Panc1 (cell line): ENCODE measurements around the gene TEDC1. TPM values are rescaled to one million over a fixed set of nuclear protein-coding genes. Genes with fewer than 3 reads are reported as not detected.

Experiments
- ATAC-seq: fragments of 200-7000 bp; cut with Tn5 transposase; 2 replicates; pipeline ENCODE4 v1.9.1; 2020; ENCODE audit warnings: mild to moderate bottlenecking, moderate library complexity
- BruUV-seq: library from RNA; stranded (reverse); fragments of 400-500 nt; replicated peaks from 2 replicates; lab custom pipeline; 2021; lab: Mats Ljungman, UMichigan
- CTCF ChIA-PET: fragments of 300-600 bp; sonication (Branson Sonifier 250); formaldehyde crosslinking; loops from one replicate; lab custom pipeline; 2022; ENCODE audit warnings: antibody characterized with exemption; lab: Charles Lee
- POLR2A ChIA-PET: fragments of 300-600 bp; sonication (Branson Sonifier 250); formaldehyde crosslinking; loops from one replicate; lab custom pipeline; 2022; ENCODE audit warnings: antibody characterized with exemption; lab: Charles Lee
- DNase-seq: peaks from one replicate; pipeline ENCODE4 v3.0.0-alpha.2; 2010; ENCODE audit warnings: low read depth, low spot score
- H3K27ac ChIP-seq: 2 replicates; pipeline ENCODE4 v1.5.1; 2011; ENCODE audit warnings: mild to moderate bottlenecking, low read length, inconsistent platforms
- H3K27me3 ChIP-seq: fragments of 200-500 bp; sonication (Bioruptor generic); 2 replicates; pipeline ENCODE4 v1.6.0; 2014; ENCODE audit warnings: low read length, inconsistent platforms; ENCODE audit not compliant: control insufficient read depth, insufficient read depth
- H3K36me3 ChIP-seq: fragments of 200-500 bp; sonication (Bioruptor generic); 2 replicates; pipeline ENCODE4 v1.5.1; 2014; ENCODE audit warnings: inconsistent platforms, mild to moderate bottlenecking, low read length, moderate library complexity; ENCODE audit not compliant: control insufficient read depth, insufficient read depth
- H3K4me1 ChIP-seq: 2 replicates; pipeline ENCODE4 v1.5.1; 2011; ENCODE audit warnings: inconsistent platforms, mild to moderate bottlenecking, low read length, moderate library complexity; ENCODE audit not compliant: control insufficient read depth, insufficient read depth
- H3K4me3 ChIP-seq, 2 experiments: 2 replicates each; pipeline ENCODE4 v1.5.1; 2011 to 2012; ENCODE audit warnings: low read depth in 2 of 2, low read length in 2 of 2, mild to moderate bottlenecking in 2 of 2, inconsistent platforms in 1 of 2, moderate library complexity in 1 of 2
- H3K9me3 ChIP-seq: fragments of 200-500 bp; sonication (Bioruptor generic); 2 replicates; pipeline ENCODE4 v1.5.1; 2014; ENCODE audit warnings: low read depth, mild to moderate bottlenecking, inconsistent platforms, low read length, moderate library complexity; ENCODE audit not compliant: control insufficient read depth, insufficient read depth
- CTCF ChIP-seq: fragments of 450-650 bp; IDR thresholded peaks from 2 replicates; pipeline ENCODE4 v1.5.1; 2017; ENCODE audit warnings: mild to moderate bottlenecking
- POLR2AphosphoS5 ChIP-seq: IDR thresholded peaks from 2 replicates; pipeline ENCODE4 v1.6.1; 2012; ENCODE audit warnings: mild to moderate bottlenecking, low read depth, low read length, moderate library complexity
- SIN3A ChIP-seq: IDR thresholded peaks from 2 replicates; pipeline ENCODE4 v1.6.1; 2012; ENCODE audit warnings: low read depth, mild to moderate bottlenecking, low read length, moderate library complexity, borderline replicate concordance; ENCODE audit not compliant: insufficient read depth
- TCF7L2 ChIP-seq: IDR thresholded peaks from 2 replicates; pipeline ENCODE4 v1.6.1; 2011; ENCODE audit warnings: mild to moderate bottlenecking, low read depth, low read length, inconsistent platforms
- in situ Hi-C: cut with HindIII; loops from 2 replicates; pipeline ENCODE4 v1.10.0; 2016; ENCODE audit warnings: low sequenced_read_pairs, low pct_unique_long_range_greater_than_20kb
- intact Hi-C: fragments of 100-400 bp; cut with micrococcal nuclease; formaldehyde crosslinking; loops from one replicate; pipeline ENCODE4 v1.10.0; 2022; ENCODE audit not compliant: unreplicated experiment
- total RNA-seq: library from RNA; stranded (reverse); gene quantifications from one replicate; pipeline ENCODE4 v1.2.1, GENCODE V29; 2021; ENCODE audit not compliant: unreplicated experiment
- TF ChIP-seq, protein P1 (sequence below), 2 experiments: IDR thresholded peaks; 2 replicates each; pipeline ENCODE4 v1.6.1; 2011 to 2012; ENCODE audit warnings: low read depth in 2 of 2, control low read depth in 1 of 2, low read length in 1 of 2, mild to moderate bottlenecking in 1 of 2, moderate library complexity in 1 of 2; ENCODE audit not compliant: insufficient read depth in 1 of 2

Gene TEDC1
- total RNA-seq, 1 experiment from 2014 or later: 47.8 TPM

DNA sequence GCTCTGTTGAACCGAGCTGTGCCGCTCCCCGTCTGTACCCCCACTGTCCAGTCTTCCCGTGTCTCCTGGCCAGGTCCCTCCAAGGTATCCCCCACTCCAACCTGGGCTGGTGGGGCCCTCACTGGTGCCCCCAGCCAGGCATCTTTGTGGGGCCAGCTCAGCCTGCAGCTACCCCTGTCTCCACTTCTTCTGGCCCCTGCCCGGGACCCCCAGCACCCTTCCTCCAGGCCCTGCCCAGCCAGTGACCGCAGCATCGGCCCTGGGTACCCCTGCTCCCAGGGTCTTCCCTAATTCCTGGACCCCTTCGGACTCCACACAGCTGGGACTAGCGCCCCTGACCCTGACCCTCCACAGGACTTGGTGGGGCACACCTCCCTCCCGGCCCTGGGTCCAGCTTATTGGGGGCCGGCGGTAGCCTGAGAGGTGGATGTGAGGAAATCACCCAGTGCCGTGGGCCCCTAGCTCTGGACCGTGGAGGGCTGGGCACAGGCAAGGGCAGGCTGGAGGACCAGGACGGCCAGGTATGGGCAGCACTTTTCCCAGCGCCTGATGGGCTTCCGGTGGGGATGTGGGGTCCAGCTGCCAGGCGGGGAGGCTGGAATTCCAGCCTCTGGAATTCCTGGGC is 8.4 kb upstream of the TEDC1 start:
- Histone ChIP-seq H3K4me3 (no peak overlapping the region), H3K27me3 (no peaks in the 10 kb centered on the region), H3K4me1 (peaks cover 59% of the 10 kb centered on the region), H3K36me3 (no peaks in the 10 kb centered on the region; the same call in 1 of the 2 replicates), H3K9me3 (no peaks in the 10 kb centered on the region), H3K27ac (peak overlapping the region; percentile 37)
- ChIA-PET CTCF (no interaction called here), POLR2A (interaction anchor here (0.6 kb wide), 2 partner anchors 10 to 130 kb away, joined by 4 read pairs; no protein-coding TSS in a partner anchor)
- intact Hi-C loops (loop anchor here (10.0 kb wide), 1 partner anchor 108 kb away; no protein-coding TSS in a partner anchor), in situ Hi-C loops (no loop called here)
- no TSS peak for BruUV-seq
- ATAC-seq: no peak
- no peak for DNase-seq
- TF ChIP-seq TCF7L2 (no peak), CTCF (no peak), SIN3A (no peak), POLR2AphosphoS5 (no peak)
- TF ChIP-seq, protein P1, sequence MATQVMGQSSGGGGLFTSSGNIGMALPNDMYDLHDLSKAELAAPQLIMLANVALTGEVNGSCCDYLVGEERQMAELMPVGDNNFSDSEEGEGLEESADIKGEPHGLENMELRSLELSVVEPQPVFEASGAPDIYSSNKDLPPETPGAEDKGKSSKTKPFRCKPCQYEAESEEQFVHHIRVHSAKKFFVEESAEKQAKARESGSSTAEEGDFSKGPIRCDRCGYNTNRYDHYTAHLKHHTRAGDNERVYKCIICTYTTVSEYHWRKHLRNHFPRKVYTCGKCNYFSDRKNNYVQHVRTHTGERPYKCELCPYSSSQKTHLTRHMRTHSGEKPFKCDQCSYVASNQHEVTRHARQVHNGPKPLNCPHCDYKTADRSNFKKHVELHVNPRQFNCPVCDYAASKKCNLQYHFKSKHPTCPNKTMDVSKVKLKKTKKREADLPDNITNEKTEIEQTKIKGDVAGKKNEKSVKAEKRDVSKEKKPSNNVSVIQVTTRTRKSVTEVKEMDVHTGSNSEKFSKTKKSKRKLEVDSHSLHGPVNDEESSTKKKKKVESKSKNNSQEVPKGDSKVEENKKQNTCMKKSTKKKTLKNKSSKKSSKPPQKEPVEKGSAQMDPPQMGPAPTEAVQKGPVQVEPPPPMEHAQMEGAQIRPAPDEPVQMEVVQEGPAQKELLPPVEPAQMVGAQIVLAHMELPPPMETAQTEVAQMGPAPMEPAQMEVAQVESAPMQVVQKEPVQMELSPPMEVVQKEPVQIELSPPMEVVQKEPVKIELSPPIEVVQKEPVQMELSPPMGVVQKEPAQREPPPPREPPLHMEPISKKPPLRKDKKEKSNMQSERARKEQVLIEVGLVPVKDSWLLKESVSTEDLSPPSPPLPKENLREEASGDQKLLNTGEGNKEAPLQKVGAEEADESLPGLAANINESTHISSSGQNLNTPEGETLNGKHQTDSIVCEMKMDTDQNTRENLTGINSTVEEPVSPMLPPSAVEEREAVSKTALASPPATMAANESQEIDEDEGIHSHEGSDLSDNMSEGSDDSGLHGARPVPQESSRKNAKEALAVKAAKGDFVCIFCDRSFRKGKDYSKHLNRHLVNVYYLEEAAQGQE (IDR thresholded peaks at IDR 0.05; ENCODE audit: insufficient read depth in 1 of 2, low read depth in 2 of 2, low read length in 1 of 2): no peak

- ChIA-PET CTCF (no interaction called here), POLR2A (interaction anchor here (0.6 kb wide), 2 partner anchors 11 to 12 kb away, joined by 4 to 7 read pairs; no protein-coding TSS in a partner anchor)
- TF ChIP-seq POLR2AphosphoS5: no peak
- TF ChIP-seq SIN3A: no peak
- TF ChIP-seq, protein P1 (IDR thresholded peaks at IDR 0.05; ENCODE audit: insufficient read depth in 1 of 2, low read depth in 2 of 2, low read length in 1 of 2): no peak
- TF ChIP-seq CTCF: no peak
- TF ChIP-seq TCF7L2: no peak
- Histone ChIP-seq H3K27ac (no peak overlapping the region; the same call in 1 of the 2 replicates), H3K27me3 (no peaks in the 10 kb centered on the region), H3K4me1 (peaks cover 59% of the 10 kb centered on the region), H3K36me3 (no peaks in the 10 kb centered on the region; the same call in 1 of the 2 replicates), H3K4me3 (no peak overlapping the region), H3K9me3 (no peaks in the 10 kb centered on the region)
- BruUV-seq: no TSS peak
- intact Hi-C loops: loop anchor here (10.0 kb wide), 1 partner anchor 109 kb away; no protein-coding TSS in a partner anchor
- in situ Hi-C loops: no loop called here
- DNase-seq (no peak), ATAC-seq (no peak)
These were observed 7.6 kb upstream of the TEDC1 start for GRCh38 chr14:105483300-105484068.
